NK-92 treated with Interleukin-12 subunit alpha and Interleukin-12 subunit beta, amount 100 ng/mL, for 24 hours (cell line): ENCODE data around the gene FAM111B.
"Not testable (repeated sequence)": the region's sequence is repeated elsewhere in the genome, so short reads cannot be mapped to it uniquely, and the experiment has no call there.

Experiments
- DNase-seq: peaks from one replicate; lab custom pipeline; 2025; lab: John Stamatoyannopoulos, UW

The FAM111B gene

GRCh38 chr11:59106363-59107336, at the start of gene FAM111B:
TSS of gene FAM111B (plus strand) at chr11:59107237. CDS start at chr11:59109626, 2,389 bp downstream.
- peak; percentile 45 for DNase-seq

- DNase-seq, result not testable (repeated sequence)
Observed at GRCh38 chr11:59058120-59059033, 48.7 kb upstream of the FAM111B start.

- not testable (repeated sequence) for DNase-seq
Observed at GRCh38 chr11:59060096-59060495, 46.9 kb upstream of the FAM111B start.

GRCh38 chr11:59062602-59063529, 44.2 kb upstream of the FAM111B start:
- no peak for DNase-seq

- not testable (repeated sequence) for DNase-seq
Observed at GRCh38 chr11:59063996-59064727, 42.9 kb upstream of the FAM111B start.

GRCh38 chr11:59069087-59069486, 38.0 kb upstream of the FAM111B start:
- no peak for DNase-seq

- DNase-seq, result no peak
Observed at GRCh38 chr11:59076876-59077571, 30.0 kb upstream of the FAM111B start.

GRCh38 chr11:59078435-59078834, 28.6 kb upstream of the FAM111B start:
- no peak for DNase-seq

GRCh38 chr11:59079086-59079485, 28.0 kb upstream of the FAM111B start:
- DNase-seq, result no peak

- not testable (repeated sequence) for DNase-seq
Observed at GRCh38 chr11:59080421-59080820, 26.6 kb upstream of the FAM111B start.

- DNase-seq, result not testable (repeated sequence)
Observed at GRCh38 chr11:59081430-59082020, 25.5 kb upstream of the FAM111B start.

- not testable (repeated sequence) for DNase-seq
Observed at GRCh38 chr11:59086007-59086406, 21.0 kb upstream of the FAM111B start, which contains the start of gene GLYATL1B. TSS of gene GLYATL1B (plus strand) at chr11:59086307. CDS start at chr11:59086307, 0 bp downstream.

- no peak for DNase-seq
Observed at GRCh38 chr11:59088162-59088561, 18.9 kb upstream of the FAM111B start.

GRCh38 chr11:59093576-59093975, 13.5 kb upstream of the FAM111B start:
- DNase-seq, result not testable (repeated sequence)

GRCh38 chr11:59095225-59095624, 11.8 kb upstream of the FAM111B start:
- DNase-seq, result not testable (repeated sequence)

GRCh38 chr11:59095972-59096575, 11.0 kb upstream of the FAM111B start:
- DNase-seq, result not testable (repeated sequence)

GRCh38 chr11:59097113-59097708, 9.8 kb upstream of the FAM111B start:
- DNase-seq, result peak; percentile 2

GRCh38 chr11:59097938-59098337, 9.1 kb upstream of the FAM111B start:
- DNase-seq, result not testable (repeated sequence)
